Astrocyte of the spinal cord (primary cell): ENCODE measurements around the gene PDIA2.

ENCODE experiments used
- DNase-seq: peaks from one replicate; pipeline ENCODE4 v3.0.0; 2011; ENCODE audit warnings: low read depth, low spot score
- H3K4me3 ChIP-seq: 2 replicates; pipeline ENCODE4 v1.5.1; 2011; ENCODE audit warnings: low read depth, mild to moderate bottlenecking, low read length, moderate library complexity
- in situ Hi-C: cut with HindIII; loops from 2 replicates; pipeline ENCODE4 v1.10.0; 2017; ENCODE audit warnings: low sequenced_read_pairs
- TF ChIP-seq, protein P1 (sequence below): IDR thresholded peaks from 2 replicates; pipeline ENCODE4 v1.5.1; 2012; ENCODE audit warnings: low read depth, mild to moderate bottlenecking, low read length, inconsistent platforms

The PDIA2 gene

DNA sequence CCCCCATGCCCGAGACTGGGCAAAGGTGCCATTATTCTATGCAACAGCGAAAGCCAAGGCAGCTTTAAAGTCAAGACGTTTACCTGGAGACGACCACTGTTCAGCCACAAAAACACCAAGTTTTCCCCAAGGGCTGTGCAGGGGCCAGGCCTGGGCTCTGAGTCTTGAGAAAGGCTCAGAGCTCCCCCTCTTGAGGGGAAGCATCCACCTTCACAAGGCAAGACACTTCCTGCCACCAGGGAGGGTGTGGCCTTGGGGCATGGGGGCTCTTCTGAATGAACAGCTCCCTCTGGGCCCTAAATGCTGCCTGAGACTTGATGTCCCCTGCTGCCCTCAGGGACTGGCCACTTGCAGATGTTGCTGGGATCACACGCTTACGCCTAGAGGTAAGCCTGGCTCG is 26.5 kb downstream of the PDIA2 start:
- TF ChIP-seq, protein P1, sequence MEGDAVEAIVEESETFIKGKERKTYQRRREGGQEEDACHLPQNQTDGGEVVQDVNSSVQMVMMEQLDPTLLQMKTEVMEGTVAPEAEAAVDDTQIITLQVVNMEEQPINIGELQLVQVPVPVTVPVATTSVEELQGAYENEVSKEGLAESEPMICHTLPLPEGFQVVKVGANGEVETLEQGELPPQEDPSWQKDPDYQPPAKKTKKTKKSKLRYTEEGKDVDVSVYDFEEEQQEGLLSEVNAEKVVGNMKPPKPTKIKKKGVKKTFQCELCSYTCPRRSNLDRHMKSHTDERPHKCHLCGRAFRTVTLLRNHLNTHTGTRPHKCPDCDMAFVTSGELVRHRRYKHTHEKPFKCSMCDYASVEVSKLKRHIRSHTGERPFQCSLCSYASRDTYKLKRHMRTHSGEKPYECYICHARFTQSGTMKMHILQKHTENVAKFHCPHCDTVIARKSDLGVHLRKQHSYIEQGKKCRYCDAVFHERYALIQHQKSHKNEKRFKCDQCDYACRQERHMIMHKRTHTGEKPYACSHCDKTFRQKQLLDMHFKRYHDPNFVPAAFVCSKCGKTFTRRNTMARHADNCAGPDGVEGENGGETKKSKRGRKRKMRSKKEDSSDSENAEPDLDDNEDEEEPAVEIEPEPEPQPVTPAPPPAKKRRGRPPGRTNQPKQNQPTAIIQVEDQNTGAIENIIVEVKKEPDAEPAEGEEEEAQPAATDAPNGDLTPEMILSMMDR, result no peak
- no peak overlapping the region for H3K4me3 ChIP-seq
- in situ Hi-C loops, result no loop called here
- no peak for DNase-seq

DNA sequence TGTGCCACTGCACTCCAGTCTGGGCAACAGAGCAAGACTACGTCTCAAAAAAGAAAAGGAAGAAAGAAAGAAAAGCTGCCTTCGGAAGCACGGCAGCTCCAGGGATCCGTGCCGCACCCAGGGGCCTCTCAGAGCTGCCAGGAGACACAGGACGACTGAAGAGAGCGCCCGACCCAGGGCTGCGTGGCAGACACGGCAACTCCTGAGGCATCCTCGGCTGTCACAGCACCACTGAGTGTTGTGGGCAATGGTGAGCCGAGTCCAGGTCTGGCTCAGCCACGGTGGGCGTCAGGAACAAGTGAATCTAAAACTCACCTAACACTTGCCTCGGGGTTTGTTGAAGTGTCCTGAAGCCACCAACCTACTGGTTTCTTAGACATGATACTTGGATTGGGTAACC is 28.8 kb downstream of the PDIA2 start:
- TF ChIP-seq, protein P1, result no peak
- no peak for DNase-seq
- in situ Hi-C loops, result no loop called here
- H3K4me3 ChIP-seq, result no peak overlapping the region

DNA sequence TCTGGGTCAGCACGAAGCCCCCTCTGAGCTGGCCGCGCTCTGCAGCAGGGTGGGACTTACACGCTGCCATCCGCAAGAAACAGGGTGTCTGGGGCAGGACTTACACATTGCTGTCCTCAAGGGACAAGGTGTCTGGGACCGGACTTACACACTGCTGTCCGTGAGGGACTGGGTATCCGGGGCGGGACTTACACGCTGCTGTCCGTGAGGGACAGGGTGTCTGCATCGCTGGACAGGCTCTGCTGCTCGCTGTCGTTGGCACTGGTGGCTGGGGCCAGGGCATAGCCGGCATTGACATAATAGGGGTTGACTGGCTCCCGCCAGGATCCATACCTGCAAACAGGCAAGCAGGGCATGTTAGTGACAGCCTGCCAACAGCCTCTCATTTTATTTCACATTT is 31.4 kb downstream of the PDIA2 start:
- H3K4me3 ChIP-seq, result no peak overlapping the region
- TF ChIP-seq, protein P1, result no peak
- in situ Hi-C loops, result no loop called here
- DNase-seq, result no peak

DNA sequence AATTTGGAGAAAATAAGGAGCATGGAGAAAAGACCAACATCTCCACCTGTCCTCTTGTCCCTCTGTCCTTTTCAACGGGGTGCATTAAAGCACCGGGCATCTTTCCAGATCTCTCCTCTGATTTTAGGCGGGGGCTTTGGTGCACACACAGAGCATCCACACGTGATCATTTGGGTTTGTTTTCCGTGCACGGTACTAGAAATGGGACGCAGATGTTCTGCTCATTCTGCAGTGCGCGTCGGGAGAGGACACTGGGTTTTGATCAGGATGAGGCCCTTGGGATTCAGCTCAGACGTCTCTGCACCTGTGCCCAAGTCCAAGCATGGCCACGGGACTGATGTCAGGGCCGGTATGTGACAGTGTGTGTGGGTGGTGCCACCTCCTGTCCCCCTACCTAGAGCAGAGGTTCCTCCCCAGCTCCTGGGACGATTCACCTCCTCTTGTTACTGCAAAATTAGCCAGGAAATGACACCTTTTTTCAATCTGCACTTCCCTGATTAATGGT is 31.9 kb downstream of the PDIA2 start:
- in situ Hi-C loops, result no loop called here
- TF ChIP-seq, protein P1, result no peak
- no peak for DNase-seq
- no peak overlapping the region for H3K4me3 ChIP-seq

DNA sequence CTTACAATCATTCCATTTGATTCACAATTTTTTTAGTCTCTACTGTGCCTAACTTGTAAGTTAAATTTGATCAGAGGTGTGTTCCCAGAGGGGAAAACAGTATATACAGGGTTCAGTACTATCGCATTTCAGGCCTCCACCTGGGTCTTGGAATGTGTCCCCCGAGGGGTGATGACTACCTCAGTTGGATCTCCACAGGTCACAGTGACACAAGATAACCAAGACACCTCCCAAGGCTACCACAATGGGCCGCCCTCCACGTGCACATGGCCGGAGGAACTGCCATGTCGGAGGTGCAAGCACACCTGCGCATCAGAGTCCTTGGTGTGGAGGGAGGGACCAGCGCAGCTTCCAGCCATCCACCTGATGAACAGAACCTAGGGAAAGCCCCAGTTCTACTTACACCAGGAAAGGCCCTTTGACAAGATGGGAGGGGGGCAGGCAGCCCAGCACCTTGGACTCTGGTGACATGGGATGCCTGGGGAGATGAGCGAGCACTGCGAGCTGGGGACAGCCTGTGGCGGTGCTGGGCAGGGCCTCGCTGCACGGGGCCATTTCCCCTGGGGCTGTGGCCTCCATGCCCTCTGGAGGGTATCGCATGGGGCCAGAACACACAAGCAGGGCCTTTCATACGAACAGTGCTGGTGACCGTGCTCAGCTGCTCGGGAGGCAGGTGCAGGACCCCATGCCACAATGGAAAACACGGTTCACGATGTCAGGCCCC is 33.9 kb downstream of the PDIA2 start:
- TF ChIP-seq, protein P1, result no peak

DNA sequence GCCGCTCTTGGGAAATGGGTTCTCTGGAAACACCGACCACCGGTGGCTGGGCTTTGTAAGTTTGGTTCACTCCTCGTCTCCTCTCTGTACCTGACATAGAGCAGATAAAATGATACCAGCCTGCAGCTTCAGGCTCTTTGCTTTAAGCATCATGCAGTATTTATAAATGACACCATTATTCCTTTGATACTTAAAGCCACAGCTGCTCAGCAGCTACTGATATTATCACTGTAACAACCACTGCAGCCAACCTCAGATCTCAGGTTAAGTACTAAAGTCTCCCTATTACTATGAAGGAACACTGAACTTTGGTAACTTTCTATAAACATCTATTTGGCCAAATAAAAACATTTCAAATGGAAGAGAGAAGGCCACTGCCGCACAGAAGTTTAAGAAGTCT is 34.6 kb downstream of the PDIA2 start:
- H3K4me3 ChIP-seq, result no peak overlapping the region
- DNase-seq, result no peak
- in situ Hi-C loops, result no loop called here
- TF ChIP-seq, protein P1, result no peak

More for the DNA sequence above, 33.9 kb downstream of the PDIA2 start:
- no peak overlapping the region for H3K4me3 ChIP-seq
- DNase-seq, result no peak
- in situ Hi-C loops, result no loop called here
